OCI-LY7 (cell line): ENCODE results near the gene PDLIM3. TPM values are rescaled to one million over a fixed set of nuclear protein-coding genes. Genes with fewer than 3 reads are reported as not detected.
"Not testable (repeated sequence)": the region's sequence is repeated elsewhere in the genome, so short reads cannot be mapped to it uniquely, and the experiment has no call there.

Experiments
- BruUV-seq: library from RNA; stranded (reverse); fragments of 400-500 nt; replicated peaks from 2 replicates; lab custom pipeline; 2021; lab: Mats Ljungman, UMichigan
- CTCF ChIA-PET: fragments of 300-600 bp; sonication (Branson Sonifier 250); formaldehyde crosslinking; loops from one replicate; lab custom pipeline; 2022; ENCODE audit warnings: antibody characterized with exemption; ENCODE audit not compliant: unreplicated experiment; lab: Charles Lee
- POLR2A ChIA-PET: fragments of 300-600 bp; sonication (Branson Sonifier 250); formaldehyde crosslinking; loops from one replicate; lab custom pipeline; 2022; ENCODE audit warnings: antibody characterized with exemption; lab: Charles Lee
- DNase-seq: peaks from one replicate; pipeline ENCODE4 v3.0.0-alpha.2; 2015; ENCODE audit warnings: low spot score
- H2AFZ ChIP-seq: fragments of 200-600 bp; sonication (generic), shearing (Covaris generic); 2 replicates; pipeline ENCODE4 v1.6.1; 2014; ENCODE audit warnings: mild to moderate bottlenecking, antibody characterized with exemption, low read length, moderate library complexity
- H3K27ac ChIP-seq: fragments of 200-600 bp; sonication (generic); 2 replicates; pipeline ENCODE4 v1.5.1; 2014; ENCODE audit warnings: mixed run types, low read depth, mild to moderate bottlenecking, moderate library complexity, low read length, inconsistent platforms; ENCODE audit not compliant: poor library complexity, severe bottlenecking
- H3K36me3 ChIP-seq: fragments of 200-600 bp; sonication (generic); 2 replicates; pipeline ENCODE4 v1.6.1; 2014; ENCODE audit warnings: mild to moderate bottlenecking, antibody characterized with exemption, low read length, moderate library complexity, mixed read lengths; ENCODE audit not compliant: insufficient read depth
- H3K4me1 ChIP-seq: fragments of 200-600 bp; sonication (generic); 2 replicates; pipeline ENCODE4 v1.5.1; 2014; ENCODE audit warnings: mild to moderate bottlenecking, low read length; ENCODE audit not compliant: insufficient read depth, poor library complexity, severe bottlenecking
- H3K4me2 ChIP-seq: fragments of 200-600 bp; sonication (generic); 2 replicates; pipeline ENCODE4 v1.6.1; 2014; ENCODE audit warnings: mild to moderate bottlenecking, low read length
- H3K4me3 ChIP-seq: fragments of 200-600 bp; sonication (generic); 2 replicates; pipeline ENCODE4 v1.5.1; 2014; ENCODE audit warnings: mild to moderate bottlenecking, low read depth, low read length; ENCODE audit not compliant: poor library complexity, severe bottlenecking
- H3K79me2 ChIP-seq: fragments of 200-600 bp; sonication (generic); 2 replicates; pipeline ENCODE4 v1.6.1; 2016; ENCODE audit warnings: low read depth, mild to moderate bottlenecking, low read length, moderate library complexity, mixed read lengths; ENCODE audit not compliant: insufficient read depth
- H3K9me2 ChIP-seq: fragments of 200-600 bp; sonication (generic); 2 replicates; pipeline ENCODE4 v1.6.1; 2016; ENCODE audit warnings: mild to moderate bottlenecking, low read length, mixed read lengths; ENCODE audit not compliant: insufficient read depth
- H3K9me3 ChIP-seq: fragments of 200-600 bp; sonication (generic); 2 replicates; pipeline ENCODE4 v1.6.1; 2014; ENCODE audit warnings: mild to moderate bottlenecking, mixed run types, low read length, mixed read lengths
- H4K20me1 ChIP-seq: fragments of 200-600 bp; sonication (generic); 2 replicates; pipeline ENCODE4 v1.6.1; 2014; ENCODE audit warnings: mild to moderate bottlenecking, antibody characterized with exemption, low read length, moderate library complexity, mixed read lengths; ENCODE audit not compliant: insufficient read depth
- CTCF ChIP-seq: fragments of 200-600 bp; sonication (generic); conservative IDR thresholded peaks from 2 replicates; pipeline ENCODE4 v1.5.1; 2014; ENCODE audit warnings: mild to moderate bottlenecking, antibody characterized with exemption, low read length, moderate library complexity, mixed read lengths
- EZH2phosphoT487 ChIP-seq: fragments of 200-600 bp; sonication (generic); IDR thresholded peaks from 2 replicates; pipeline ENCODE4 v1.6.1; 2018; ENCODE audit warnings: low read depth, borderline replicate concordance, mild to moderate bottlenecking, mixed run types, antibody characterized with exemption, low read length, moderate library complexity, mixed read lengths
- intact Hi-C: fragments of 100-400 bp; cut with micrococcal nuclease; formaldehyde crosslinking; loops from one replicate; pipeline ENCODE4 v1.10.0; 2022; ENCODE audit not compliant: unreplicated experiment
- total RNA-seq, 2 experiments: library from RNA; depleted of rRNA in 1 of 2; stranded (reverse); fragments of >200 nt in 1 of 2; shearing (Covaris generic) in 1 of 2; gene quantifications; 2 replicates each; pipeline ENCODE4 v1.2.3, GENCODE V29; 2014 to 2022

PDLIM3 gene
- total RNA-seq, 2 experiments from 2014 or later: 0.03 TPM; not detected in 1

- TF ChIP-seq CTCF (no peak), EZH2phosphoT487 (no peak)
- H2AFZ ChIP-seq: no peak overlapping the region
Measured at GRCh38 chr4:185534511-185534865, 819 bp downstream of the PDLIM3 start.

GRCh38 chr4:185532795-185533324, 2.4 kb downstream of the PDLIM3 start:
- Histone ChIP-seq H3K79me2 (no peaks in the 10 kb centered on the region), H3K9me3 (no peaks in the 10 kb centered on the region), H3K36me3 (no peaks in the 10 kb centered on the region), H4K20me1 (no peaks in the 10 kb centered on the region), H2AFZ (no peak overlapping the region), H3K4me1 (no peaks in the 10 kb centered on the region), H3K9me2 (no peaks in the 10 kb centered on the region), H3K27ac (no peak overlapping the region), H3K4me3 (no peak overlapping the region), H3K4me2 (no peak overlapping the region)
- no TSS peak for BruUV-seq
- ChIA-PET CTCF (no interaction called here), POLR2A (no interaction called here)
- TF ChIP-seq EZH2phosphoT487 (no peak), CTCF (no peak)
- intact Hi-C loops: no loop called here
- DNase-seq: no peak

More at GRCh38 chr4:185534511-185534865, 819 bp downstream of the PDLIM3 start:
- no peaks in the 10 kb centered on the region for H3K36me3 ChIP-seq
- no peaks in the 10 kb centered on the region for H3K9me2 ChIP-seq
- H3K27ac ChIP-seq: no peak overlapping the region
- intact Hi-C loops: no loop called here
- no peaks in the 10 kb centered on the region for H3K9me3 ChIP-seq
- no TSS peak for BruUV-seq
- ChIA-PET POLR2A (interaction anchor here (0.8 to 1.1 kb wide), 2 partner anchors 17 kb away, joined by 3 read pairs; no protein-coding TSS in a partner anchor), CTCF (no interaction called here)
- H3K4me3 ChIP-seq: no peak overlapping the region
- H3K4me1 ChIP-seq: no peaks in the 10 kb centered on the region
- H3K4me2 ChIP-seq: no peak overlapping the region
- no peak for DNase-seq
- no peaks in the 10 kb centered on the region for H3K79me2 ChIP-seq
- no peaks in the 10 kb centered on the region for H4K20me1 ChIP-seq

GRCh38 chr4:185532293-185532692, 3.0 kb downstream of the PDLIM3 start:
- CTCF ChIA-PET: no interaction called here
- intact Hi-C loops: no loop called here
- no peak overlapping the region for H3K4me3 ChIP-seq

GRCh38 chr4:185531654-185532053, 3.7 kb downstream of the PDLIM3 start:
- intact Hi-C loops, H3K4me2 ChIP-seq, H4K20me1 ChIP-seq, H2AFZ ChIP-seq, H3K36me3 ChIP-seq, CTCF ChIA-PET, H3K9me3 ChIP-seq, H3K79me2 ChIP-seq, H3K4me1 ChIP-seq, H3K4me3 ChIP-seq, H3K27ac ChIP-seq, BruUV-seq, H3K9me2 ChIP-seq, DNase-seq: not testable (repeated sequence)
- POLR2A ChIA-PET: interaction anchor here (0.8 kb wide), 1 partner anchor 22 kb away, joined by 4 read pairs; no protein-coding TSS in a partner anchor

More at GRCh38 chr4:185532293-185532692, 3.0 kb downstream of the PDLIM3 start:
- Histone ChIP-seq H2AFZ (no peak overlapping the region), H3K79me2 (no peaks in the 10 kb centered on the region), H4K20me1 (no peaks in the 10 kb centered on the region), H3K9me3 (no peaks in the 10 kb centered on the region), H3K27ac (no peak overlapping the region), H3K4me1 (no peaks in the 10 kb centered on the region), H3K9me2 (no peaks in the 10 kb centered on the region), H3K4me2 (no peak overlapping the region), H3K36me3 (no peaks in the 10 kb centered on the region)
- DNase-seq: no peak
- no TSS peak for BruUV-seq
- POLR2A ChIA-PET: no interaction called here
- no peak for TF ChIP-seq EZH2phosphoT487
- no peak for TF ChIP-seq CTCF
